GM18867 (cell line): ENCODE data around the gene SORCS2.

Experiments used
- ATAC-seq: cut with Tn5 transposase; IDR thresholded peaks from one replicate; pipeline ENCODE4 v1.9.1; 2021; ENCODE audit warnings: mild to moderate bottlenecking, moderate library complexity; ENCODE audit not compliant: unreplicated experiment

SORCS2 gene

GRCh38 chr4:7398104-7398423 lies 205.7 kb downstream of the SORCS2 start:
- ATAC-seq: no peak

- ATAC-seq: no peak
Measured at GRCh38 chr4:7398788-7399439, 206.6 kb downstream of the SORCS2 start.

GRCh38 chr4:7399440-7400234 lies 207.3 kb downstream of the SORCS2 start:
- no peak for ATAC-seq

DNA sequence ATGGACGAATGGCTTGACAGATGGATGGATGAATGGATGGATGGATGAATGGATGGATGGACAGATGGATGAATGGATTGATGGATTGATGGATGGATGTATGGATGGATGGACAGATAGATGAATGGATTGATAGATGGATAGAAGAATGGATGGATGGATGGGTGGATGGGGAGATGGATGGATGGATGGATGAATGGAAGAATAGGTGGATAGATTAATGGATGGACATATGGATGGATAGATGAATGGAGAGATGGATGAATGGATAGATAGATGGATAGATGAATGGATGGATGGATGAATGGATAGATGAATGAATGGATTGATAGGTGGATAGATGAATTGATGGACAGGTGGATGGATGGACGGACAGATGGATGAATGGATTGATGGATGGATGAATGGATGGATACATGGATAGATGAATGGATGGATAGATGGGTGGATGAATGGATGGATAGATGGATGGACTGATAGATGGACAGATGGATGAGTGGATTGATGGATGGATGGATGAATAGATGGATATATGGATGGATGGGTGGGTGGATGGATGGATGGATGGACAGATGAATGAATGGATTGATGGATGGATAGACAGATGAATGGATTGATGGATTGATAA lies 208.4 kb downstream of the SORCS2 start:
- no peak for ATAC-seq

DNA sequence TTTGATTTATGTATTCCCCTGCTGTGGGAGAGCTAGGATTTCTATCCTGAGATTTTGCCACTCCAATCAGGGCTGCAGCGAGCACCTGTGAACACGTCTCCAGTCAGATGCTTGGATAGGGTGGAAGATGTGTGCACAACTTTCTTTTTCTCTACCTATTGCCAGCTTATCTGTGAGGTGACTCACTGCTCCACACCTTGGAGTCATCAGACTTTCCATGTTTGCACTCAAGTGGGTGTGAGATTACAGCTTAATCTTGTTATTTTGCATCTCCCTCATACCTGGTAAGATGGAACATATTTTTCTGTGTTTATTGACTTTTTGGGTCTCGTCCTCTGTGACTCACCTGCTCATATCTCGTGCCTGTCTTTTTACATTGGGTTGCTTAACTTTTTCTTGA lies 210.2 kb downstream of the SORCS2 start:
- ATAC-seq: no peak

DNA sequence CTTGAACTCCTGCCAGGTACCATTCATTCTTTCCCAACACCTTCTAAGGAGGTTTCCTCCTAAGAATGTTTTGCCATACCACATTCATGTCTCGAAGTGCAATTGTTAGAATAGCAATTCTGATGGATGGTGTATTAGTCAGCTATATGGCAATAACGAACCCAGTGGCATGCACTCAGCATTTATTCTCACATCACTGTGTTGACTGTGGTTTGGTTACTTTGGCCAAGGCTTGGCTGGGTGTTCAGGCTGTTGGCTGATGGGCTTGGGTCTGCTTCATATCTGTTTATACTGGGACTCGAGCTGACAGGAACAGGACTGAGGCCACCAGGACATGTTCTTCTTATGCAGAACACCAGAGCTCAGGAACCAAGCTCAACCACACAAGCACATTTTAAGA lies 210.7 kb downstream of the SORCS2 start:
- ATAC-seq: no peak

GRCh38 chr4:7408166-7408565 lies 215.8 kb downstream of the SORCS2 start:
- ATAC-seq: no peak

- ATAC-seq: no peak
Measured at GRCh38 chr4:7410446-7410845, 218.1 kb downstream of the SORCS2 start.

- ATAC-seq: no peak
Measured at GRCh38 chr4:7411491-7411890, 219.2 kb downstream of the SORCS2 start.

DNA sequence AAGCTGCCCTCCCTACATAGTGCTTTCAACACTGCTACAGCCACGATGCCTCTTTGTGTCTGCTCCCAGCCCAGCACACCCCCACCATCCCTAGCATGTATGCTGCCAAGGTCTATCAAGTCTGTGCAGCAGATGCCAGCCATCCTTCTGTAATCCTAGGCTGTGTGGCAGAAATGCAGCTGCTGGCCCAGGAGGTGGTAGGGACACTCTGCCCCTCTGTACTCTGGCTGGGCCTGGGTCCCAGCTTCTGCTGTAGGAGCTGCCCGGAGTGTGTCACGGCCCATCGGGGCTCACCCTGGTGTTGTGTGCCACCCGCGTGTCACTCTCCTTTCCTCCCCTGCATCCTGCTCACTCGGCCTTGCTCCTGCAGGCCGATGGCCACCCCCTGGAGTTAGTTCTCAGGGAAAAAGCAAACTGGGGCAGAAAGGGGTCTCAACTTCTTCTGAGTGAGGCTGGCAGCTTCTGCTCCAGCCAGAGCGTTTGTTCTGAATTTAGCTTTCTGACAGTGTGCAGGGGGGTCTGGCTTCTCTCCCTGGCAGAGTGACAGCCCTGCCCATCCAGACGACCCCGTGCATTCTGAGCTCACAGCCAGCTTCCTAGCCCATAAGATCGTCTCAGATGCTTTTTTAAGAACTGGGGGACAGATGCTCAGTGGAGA lies 219.7 kb downstream of the SORCS2 start:
- no peak for ATAC-seq

DNA sequence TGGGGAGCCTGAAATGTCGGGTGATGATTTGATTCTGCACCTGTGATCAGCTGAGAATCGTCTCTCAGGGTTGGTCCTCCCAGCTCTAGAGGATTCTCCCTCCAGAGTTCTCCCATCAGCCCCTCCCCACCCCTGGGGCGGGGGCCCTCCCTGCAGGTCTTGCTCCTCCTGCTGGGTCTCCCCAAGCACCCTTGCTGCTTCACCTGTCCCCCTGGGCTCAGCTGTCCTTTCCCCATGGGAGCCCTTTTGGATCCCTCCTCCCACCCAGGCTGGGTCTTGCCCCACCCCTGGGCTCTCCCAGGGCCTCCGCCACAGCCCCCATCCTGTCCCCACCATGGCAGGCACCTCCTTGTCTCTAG lies 220.2 kb downstream of the SORCS2 start:
- ATAC-seq: no peak

DNA sequence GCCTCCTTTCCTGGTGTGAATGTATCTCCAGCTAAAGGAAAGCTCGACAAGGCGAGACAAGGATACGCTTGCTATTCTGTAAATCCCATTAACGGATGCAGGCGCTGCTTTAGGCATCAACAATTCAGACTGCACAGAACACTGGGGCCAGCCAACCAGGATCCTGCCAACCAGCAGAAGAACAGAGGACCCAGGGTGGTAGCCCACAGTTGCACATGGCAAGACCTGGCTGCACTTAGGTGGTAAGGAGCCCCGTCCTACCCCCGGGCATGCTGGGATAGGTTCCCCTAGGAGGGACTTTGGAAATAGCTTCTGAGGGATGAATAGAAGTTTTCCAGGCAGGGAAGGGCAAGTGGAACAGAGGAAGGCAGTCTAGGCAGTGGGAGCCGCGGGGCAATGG lies 221.7 kb downstream of the SORCS2 start:
- ATAC-seq: no peak

DNA sequence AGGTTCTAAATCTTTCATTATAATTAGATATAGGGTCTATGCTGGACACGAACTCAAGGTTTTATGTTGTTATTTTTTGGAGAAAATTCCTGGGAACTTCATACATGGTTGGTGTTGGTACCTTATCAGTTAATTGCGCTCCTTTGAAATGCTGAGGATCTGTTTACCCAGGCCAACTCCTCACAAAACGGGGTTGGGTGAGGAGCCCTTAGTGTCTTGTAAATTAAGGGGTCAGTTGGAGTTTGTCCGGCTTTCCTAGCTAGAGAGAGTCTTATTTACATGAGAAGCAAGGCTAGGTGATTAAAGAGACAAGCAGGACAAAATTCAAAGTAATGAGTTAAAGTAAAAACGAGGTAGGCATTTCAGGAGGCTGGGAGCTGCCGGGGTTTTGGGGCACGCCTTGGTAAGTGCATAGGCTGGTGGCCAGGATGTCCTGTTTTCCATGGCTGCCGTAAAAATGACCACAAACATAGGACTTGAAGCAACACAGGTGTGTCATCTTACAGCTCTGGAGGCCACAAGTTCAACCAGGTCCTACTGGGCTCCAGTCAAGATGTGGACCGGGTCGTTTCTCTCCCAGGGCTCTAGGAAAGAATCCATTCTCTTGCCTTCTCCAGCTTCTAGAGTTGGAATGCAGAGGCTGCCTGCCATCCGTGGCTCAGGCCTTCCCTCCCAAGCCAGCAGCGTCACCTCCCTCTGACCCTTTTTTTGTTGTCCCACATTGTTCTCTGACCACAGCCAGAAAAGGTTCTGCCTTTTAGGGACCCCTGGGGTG lies 222.6 kb downstream of the SORCS2 start:
- ATAC-seq: no peak

GRCh38 chr4:7415927-7416686 lies 223.8 kb downstream of the SORCS2 start:
- no peak for ATAC-seq

DNA sequence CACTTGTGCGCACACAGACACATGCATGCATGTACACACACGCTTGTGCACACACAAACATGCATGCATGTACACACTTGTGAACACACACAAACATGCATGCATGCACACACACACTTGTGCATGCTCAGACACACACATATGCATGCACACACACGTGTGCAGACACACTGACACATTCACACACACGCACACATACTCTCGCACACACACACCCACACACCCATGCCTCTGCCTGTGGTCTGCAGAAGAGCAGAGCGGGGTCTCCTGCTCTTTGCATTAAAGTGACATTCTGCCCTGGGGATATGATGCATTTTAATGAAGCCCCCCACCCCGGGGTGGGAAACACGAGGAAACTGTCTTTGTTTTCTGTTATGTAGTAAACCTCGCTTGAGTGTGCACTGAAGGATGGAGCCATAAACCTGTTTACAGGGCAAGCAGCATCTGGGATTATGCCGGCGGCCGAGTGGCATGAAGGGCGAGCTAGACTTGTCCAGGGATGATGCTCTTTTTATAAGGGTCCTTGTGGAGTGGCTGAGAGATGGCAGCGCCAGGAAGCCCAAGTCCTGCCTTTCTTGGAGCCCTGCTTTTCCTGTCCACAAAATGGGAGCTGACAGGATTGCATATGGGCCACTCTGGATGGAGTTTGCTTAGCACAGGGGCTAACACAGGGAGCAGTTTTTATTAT lies 224.6 kb downstream of the SORCS2 start:
- no peak for ATAC-seq

DNA sequence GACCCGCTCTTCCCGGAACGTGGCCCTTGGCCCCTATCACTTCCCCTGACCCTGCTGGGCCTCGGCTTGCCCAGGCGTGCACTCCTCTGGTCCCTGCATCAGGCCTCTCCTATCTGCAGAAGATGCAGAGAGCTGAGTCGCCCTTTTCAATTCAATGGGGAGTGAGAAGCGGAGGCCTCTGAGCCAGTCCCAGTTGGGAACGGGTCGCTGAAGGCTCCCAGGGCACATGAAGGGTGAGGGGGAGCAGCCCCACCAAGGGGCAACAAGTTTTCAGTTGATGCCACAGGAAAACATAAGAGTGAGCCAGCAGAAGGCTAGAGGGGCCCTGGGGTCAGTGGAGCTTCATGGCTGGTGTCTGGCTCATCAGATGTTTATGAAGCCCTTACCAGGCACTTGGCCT lies 225.3 kb downstream of the SORCS2 start:
- ATAC-seq: no peak

- no peak for ATAC-seq
Measured at GRCh38 chr4:7418131-7418943, 226.0 kb downstream of the SORCS2 start.

DNA sequence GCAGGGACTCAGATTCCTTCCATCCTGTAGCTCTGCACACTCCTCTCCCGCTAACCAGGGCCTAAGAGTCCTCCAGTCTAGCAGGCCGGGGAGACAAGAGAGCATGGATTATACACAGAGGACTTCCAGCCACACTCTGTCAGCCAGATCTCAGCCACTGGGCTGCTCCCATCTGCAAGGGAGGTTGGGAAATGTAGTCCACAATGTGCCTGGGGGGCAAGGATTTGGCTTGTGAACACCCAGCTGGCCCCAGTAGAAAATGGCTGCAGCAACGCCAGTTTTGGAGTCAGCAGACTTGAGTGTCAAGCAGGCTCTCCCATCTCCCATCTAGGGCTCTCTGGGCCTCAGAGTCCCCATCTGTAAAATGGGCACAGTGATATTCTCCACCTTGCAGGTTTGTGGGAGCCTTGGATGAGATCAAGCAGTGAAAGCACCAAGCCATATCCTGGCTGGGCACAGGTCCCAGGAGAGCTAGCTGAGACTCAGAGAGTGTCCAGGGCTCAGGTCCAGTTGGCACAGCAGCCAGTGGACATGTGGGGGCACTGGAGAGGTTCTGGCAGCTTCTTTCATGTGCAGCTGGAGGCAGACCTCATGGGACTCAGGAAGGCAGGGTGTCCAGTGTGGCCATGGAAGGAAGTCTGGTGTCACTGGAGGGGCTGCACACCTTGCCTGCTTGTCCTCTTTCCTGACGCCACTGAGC lies 227.8 kb downstream of the SORCS2 start:
- ATAC-seq: no peak
